A673 (cell line): ENCODE measurements around the gene SLC16A4.

ENCODE experiments used
- EZH2 ChIP-seq: fragments of 200-600 bp; sonication (generic); IDR thresholded peaks from 2 replicates; pipeline ENCODE4 v1.6.1; 2017; ENCODE audit warnings: borderline replicate concordance, low read depth, mild to moderate bottlenecking, mixed read lengths, antibody characterized with exemption, low read length; ENCODE audit not compliant: poor library complexity, severe bottlenecking
- TF ChIP-seq, protein P1 (sequence below): fragments of 300-800, 200-600 bp; sonication (generic); conservative IDR thresholded peaks from 2 replicates; pipeline ENCODE4 v1.5.1; 2017; ENCODE audit warnings: low read depth, mild to moderate bottlenecking, antibody characterized with exemption, low read length, moderate library complexity, mixed read lengths

DNA sequence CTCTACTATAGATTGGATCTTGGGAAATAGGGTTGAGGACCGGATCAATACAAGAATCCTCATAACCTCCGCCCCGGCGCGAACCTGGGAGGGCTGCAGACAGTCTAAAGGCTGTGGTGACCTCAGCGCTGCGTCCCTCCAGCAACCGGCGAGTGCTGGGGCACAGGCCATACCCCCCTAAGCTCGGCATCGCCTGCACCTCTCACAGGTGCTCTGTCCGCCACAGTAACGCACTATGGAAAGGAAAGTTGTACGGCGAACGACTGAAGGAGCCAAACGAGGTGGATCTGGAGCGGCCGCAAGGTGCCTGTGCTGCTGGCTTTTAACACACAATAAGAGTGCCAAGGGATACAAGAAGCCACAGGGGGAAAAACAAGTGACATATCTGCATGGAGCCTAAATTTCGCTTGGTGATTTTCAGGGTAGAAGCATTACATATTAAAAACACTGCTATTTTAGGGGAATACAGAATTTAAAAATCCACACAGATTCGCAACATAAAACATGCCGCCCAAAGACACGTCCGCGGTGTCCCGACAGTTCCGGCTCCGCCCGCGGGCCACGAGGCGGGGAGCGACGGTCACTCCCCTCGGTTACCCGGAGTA lies 53.0 kb downstream of the SLC16A4 start:
- no peak for TF ChIP-seq EZH2
- TF ChIP-seq, protein P1, sequence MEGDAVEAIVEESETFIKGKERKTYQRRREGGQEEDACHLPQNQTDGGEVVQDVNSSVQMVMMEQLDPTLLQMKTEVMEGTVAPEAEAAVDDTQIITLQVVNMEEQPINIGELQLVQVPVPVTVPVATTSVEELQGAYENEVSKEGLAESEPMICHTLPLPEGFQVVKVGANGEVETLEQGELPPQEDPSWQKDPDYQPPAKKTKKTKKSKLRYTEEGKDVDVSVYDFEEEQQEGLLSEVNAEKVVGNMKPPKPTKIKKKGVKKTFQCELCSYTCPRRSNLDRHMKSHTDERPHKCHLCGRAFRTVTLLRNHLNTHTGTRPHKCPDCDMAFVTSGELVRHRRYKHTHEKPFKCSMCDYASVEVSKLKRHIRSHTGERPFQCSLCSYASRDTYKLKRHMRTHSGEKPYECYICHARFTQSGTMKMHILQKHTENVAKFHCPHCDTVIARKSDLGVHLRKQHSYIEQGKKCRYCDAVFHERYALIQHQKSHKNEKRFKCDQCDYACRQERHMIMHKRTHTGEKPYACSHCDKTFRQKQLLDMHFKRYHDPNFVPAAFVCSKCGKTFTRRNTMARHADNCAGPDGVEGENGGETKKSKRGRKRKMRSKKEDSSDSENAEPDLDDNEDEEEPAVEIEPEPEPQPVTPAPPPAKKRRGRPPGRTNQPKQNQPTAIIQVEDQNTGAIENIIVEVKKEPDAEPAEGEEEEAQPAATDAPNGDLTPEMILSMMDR: no peak
